ENCODE data around the gene ATE1. TPM values are rescaled to one million over a fixed set of nuclear protein-coding genes. Genes with fewer than 3 reads are reported as not detected.

The ATE1 gene
- total and polyA plus RNA-seq, 2 donors (not counting 3 experiments of a cell fraction or from before 2014, with no cell fraction given) = 8.7 to 27.1 TPM

- TF ChIP-seq, protein P1, sequence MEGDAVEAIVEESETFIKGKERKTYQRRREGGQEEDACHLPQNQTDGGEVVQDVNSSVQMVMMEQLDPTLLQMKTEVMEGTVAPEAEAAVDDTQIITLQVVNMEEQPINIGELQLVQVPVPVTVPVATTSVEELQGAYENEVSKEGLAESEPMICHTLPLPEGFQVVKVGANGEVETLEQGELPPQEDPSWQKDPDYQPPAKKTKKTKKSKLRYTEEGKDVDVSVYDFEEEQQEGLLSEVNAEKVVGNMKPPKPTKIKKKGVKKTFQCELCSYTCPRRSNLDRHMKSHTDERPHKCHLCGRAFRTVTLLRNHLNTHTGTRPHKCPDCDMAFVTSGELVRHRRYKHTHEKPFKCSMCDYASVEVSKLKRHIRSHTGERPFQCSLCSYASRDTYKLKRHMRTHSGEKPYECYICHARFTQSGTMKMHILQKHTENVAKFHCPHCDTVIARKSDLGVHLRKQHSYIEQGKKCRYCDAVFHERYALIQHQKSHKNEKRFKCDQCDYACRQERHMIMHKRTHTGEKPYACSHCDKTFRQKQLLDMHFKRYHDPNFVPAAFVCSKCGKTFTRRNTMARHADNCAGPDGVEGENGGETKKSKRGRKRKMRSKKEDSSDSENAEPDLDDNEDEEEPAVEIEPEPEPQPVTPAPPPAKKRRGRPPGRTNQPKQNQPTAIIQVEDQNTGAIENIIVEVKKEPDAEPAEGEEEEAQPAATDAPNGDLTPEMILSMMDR (IDR thresholded peaks at IDR 0.05; ENCODE audit: extremely low read depth in 1 of 2, insufficient read depth in 1 of 2, low read depth in 1 of 2, low read length in 2 of 2) = no peak
- no peak for TF ChIP-seq GATA2 (IDR thresholded peaks at IDR 0.05; ENCODE audit: insufficient read depth, insufficient read length, low read depth, low read length)
- TF ChIP-seq POLR2AphosphoS5 (IDR thresholded peaks at IDR 0.05; ENCODE audit: insufficient read depth, low read depth, low read length) = no peak
- no peak for TF ChIP-seq POLR2A (IDR thresholded peaks at IDR 0.05; ENCODE audit: low read depth, low read length)
- TF ChIP-seq MYC (IDR thresholded peaks at IDR 0.05; ENCODE audit: low read depth, low read length) = no peak
- TF ChIP-seq EZH2 (IDR thresholded peaks at IDR 0.05; ENCODE audit: borderline replicate concordance, low read depth, low read length, severe bottlenecking) = no peak
- TF ChIP-seq JUN (IDR thresholded peaks at IDR 0.05; ENCODE audit: borderline replicate concordance, insufficient read depth, insufficient read length, low read depth) = no peak
- TF ChIP-seq, protein P2, sequence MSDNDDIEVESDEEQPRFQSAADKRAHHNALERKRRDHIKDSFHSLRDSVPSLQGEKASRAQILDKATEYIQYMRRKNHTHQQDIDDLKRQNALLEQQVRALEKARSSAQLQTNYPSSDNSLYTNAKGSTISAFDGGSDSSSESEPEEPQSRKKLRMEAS (IDR thresholded peaks at IDR 0.05; ENCODE audit: insufficient read depth, insufficient read length) = no peak
- TF ChIP-seq FOS (IDR thresholded peaks at IDR 0.05; ENCODE audit: borderline replicate concordance, insufficient read depth, low read length) = no peak
- Histone ChIP-seq H3K4me3 (replicated peaks in 1 of 3; ENCODE audit: insufficient read depth in 1 of 3, low read depth in 1 of 3, low read length in 3 of 3) (no peak overlapping the region), H3K9me1 (replicated peaks; ENCODE audit: control insufficient read depth, extremely low read depth, insufficient read depth, low read length) (no peaks in the 10 kb centered on the region), H3K9me3 (replicated peaks; ENCODE audit: control insufficient read depth, insufficient read depth, low read length) (no peaks in the 10 kb centered on the region), H4K20me1 (replicated peaks; ENCODE audit: control insufficient read depth, extremely low read depth, insufficient read depth, low read length) (no peaks in the 10 kb centered on the region), H2AFZ (ENCODE audit: low read depth, low read length) (no peak overlapping the region), H3K9ac (replicated peaks; ENCODE audit: extremely low read depth, insufficient read depth, low read length) (no peak overlapping the region), H3K27me3 (ENCODE audit: control insufficient read depth in 2 of 2, insufficient read depth in 2 of 2, low read length in 2 of 2) (no peaks in the 10 kb centered on the region), H3K4me2 (ENCODE audit: insufficient read depth, low read length) (no peak overlapping the region), H3K4me1 (ENCODE audit: control insufficient read depth, extremely low read depth, insufficient read depth, low read length) (no peaks in the 10 kb centered on the region), H3K36me3 (ENCODE audit: control insufficient read depth in 2 of 2, extremely low read depth in 1 of 2, insufficient read depth in 2 of 2, low read length in 2 of 2) (peaks cover 0 to 5% of the 10 kb centered on the region in 2 experiments), H3K27ac (ENCODE audit: insufficient read depth, low read depth, low read length) (no peak overlapping the region), H3K79me2 (ENCODE audit: control insufficient read depth, insufficient read depth, low read length) (no peaks in the 10 kb centered on the region)
- POLR2A ChIA-PET = no interaction called here
- DNase-seq (ENCODE audit: low read depth, low spot score) = no peak
- intact Hi-C loops (cut with micrococcal nuclease) (no loop called here), dilution Hi-C loops (cut with MboI; ENCODE audit: extremely low pct_ligation_motif_present, low sequenced_read_pairs) (no loop called here)
- no peak for FAIRE-seq
- BruUV-seq (replicated peaks) = no TSS peak
- CTCF ChIA-PET = no interaction called here
These were observed 62.3 kb downstream of the ATE1 start for GRCh38 chr10:121865554-121865953.
